GM18868 (cell line): ENCODE measurements around the gene MYH14.

Source experiments
- ATAC-seq: cut with Tn5 transposase; IDR thresholded peaks from one replicate; pipeline ENCODE4 v1.9.1; 2021; ENCODE audit warnings: mild to moderate bottlenecking, moderate library complexity; ENCODE audit not compliant: unreplicated experiment

MYH14 gene

GRCh38 chr19:50357178-50358100 is 154.0 kb downstream of the MYH14 start:
- peak; percentile 63 for ATAC-seq

DNA sequence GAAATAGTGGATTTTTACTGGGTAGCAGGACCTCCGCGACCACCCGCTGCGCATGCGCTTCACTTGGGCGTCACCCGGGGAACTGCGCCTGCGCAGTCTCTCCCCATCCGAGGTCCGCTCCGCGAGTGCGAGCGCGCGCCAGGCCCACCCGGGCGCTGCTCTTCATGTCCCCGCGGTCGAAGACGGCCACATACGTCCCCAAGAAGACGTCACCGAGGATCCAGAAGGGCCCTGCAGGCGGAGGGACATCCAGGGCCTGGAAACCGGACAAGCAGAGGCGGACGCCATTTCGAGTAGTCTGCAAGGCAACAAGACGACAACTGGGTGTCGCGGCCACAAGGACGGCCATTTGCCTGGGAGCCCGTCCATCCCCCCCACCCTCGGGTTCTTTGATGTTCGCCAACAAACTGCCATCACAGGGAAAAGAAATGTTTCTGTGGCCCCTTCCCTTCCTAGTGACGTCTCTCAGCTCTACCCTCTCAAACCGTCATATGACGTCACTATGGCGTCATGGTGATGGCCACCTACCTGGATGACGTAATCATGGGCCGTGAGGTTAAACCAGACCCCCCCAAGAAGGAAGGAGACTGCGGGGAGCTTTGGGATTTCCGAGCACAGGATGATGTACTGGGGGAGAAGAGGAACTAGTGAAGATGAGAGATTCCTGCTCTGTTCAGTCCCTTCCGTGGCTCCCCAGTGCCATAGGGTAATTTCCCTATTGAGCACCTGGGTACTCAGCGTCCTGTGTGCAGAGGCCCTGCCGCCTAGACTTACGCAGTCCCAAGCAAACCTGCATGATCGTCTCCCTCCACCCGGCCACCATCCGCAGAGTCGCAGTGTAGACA is 155.3 kb downstream of the MYH14 start:
- ATAC-seq = no peak

DNA sequence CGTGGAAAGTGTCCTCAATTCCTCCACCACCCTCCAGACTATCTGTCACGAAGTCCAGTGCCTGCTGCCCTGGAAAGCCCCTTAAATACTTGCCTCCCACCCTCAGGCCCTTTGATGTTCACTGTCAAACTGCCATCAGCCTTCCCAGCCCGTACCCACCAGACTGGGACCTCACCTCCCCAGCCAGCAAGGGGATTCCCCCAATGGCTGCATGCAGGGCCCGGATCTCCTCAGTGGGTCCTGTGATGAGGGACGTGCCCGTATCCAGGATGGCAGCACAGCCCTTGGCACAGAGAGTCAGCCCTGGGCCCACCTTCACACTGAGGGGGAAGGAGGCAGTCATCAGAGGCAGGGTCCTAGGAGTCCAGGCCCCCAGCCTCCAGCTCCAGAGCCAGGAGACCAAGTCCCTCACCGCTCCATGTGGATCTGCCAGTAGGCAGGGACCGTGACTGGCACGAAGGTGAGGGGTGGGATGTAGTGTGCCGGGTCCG is 156.0 kb downstream of the MYH14 start:
- no peak for ATAC-seq
